IMR-90 (cell line): Measurements from ENCODE around the gene TM4SF4. TPM values are rescaled to one million over a fixed set of nuclear protein-coding genes. Genes with fewer than 3 reads are reported as not detected.

ENCODE experiments used
- ATAC-seq: fragments of 200-7000 bp; cut with Tn5 transposase; 2 replicates; pipeline ENCODE4 v1.9.1; 2020; ENCODE audit warnings: low read depth, mild to moderate bottlenecking, moderate library complexity
- BruUV-seq: library from RNA; stranded (reverse); fragments of 400-500 nt; replicated peaks from 2 replicates; lab custom pipeline; 2021; lab: Mats Ljungman, UMichigan
- CTCF ChIA-PET: fragments of 300-600 bp; formaldehyde crosslinking; extraction: SDS; loops from one replicate; lab custom pipeline; 2021; ENCODE audit warnings: antibody characterized with exemption; lab: Yijun Ruan, JAX
- POLR2A ChIA-PET: fragments of 300-600 bp; sonication (Branson Sonifier 250); formaldehyde crosslinking; loops from one replicate; lab custom pipeline; 2022; ENCODE audit warnings: antibody characterized with exemption; ENCODE audit not compliant: unreplicated experiment; lab: Charles Lee
- DNase-seq: peaks from one replicate; pipeline ENCODE4 v3.0.0; 2013
- H2AFZ ChIP-seq: replicated peaks from 2 replicates; pipeline ENCODE3; 2013; ENCODE audit warnings: low read length, mild to moderate bottlenecking; ENCODE audit not compliant: poor library complexity
- H2AK5ac ChIP-seq: 2 replicates; pipeline ENCODE4 v1.6.1; 2013; ENCODE audit warnings: low read depth, low read length, inconsistent platforms
- H2AK9ac ChIP-seq: replicated peaks from 2 replicates; pipeline ENCODE3; 2013; ENCODE audit warnings: mild to moderate bottlenecking, low read depth, low read length, moderate library complexity; ENCODE audit not compliant: poor library complexity
- H2BK120ac ChIP-seq: 2 replicates; pipeline ENCODE4 v1.6.1; 2013; ENCODE audit warnings: low read depth, low read length, inconsistent platforms
- H2BK15ac ChIP-seq: 3 replicates; pipeline ENCODE4 v1.6.1; 2013; ENCODE audit warnings: low read depth, low read length, inconsistent platforms
- H2BK20ac ChIP-seq: 2 replicates; pipeline ENCODE4 v1.6.1; 2013; ENCODE audit warnings: low read depth, mild to moderate bottlenecking, inconsistent platforms, low read length, moderate library complexity
- H2BK5ac ChIP-seq: 2 replicates; pipeline ENCODE4 v1.6.1; 2013; ENCODE audit warnings: mild to moderate bottlenecking, low read depth, low read length, inconsistent platforms; ENCODE audit not compliant: poor library complexity, severe bottlenecking
- H3K14ac ChIP-seq: replicated peaks from 2 replicates; pipeline ENCODE4 v1.6.1; 2013; ENCODE audit warnings: low read depth, low read length, inconsistent platforms
- H3K18ac ChIP-seq: 2 replicates; pipeline ENCODE4 v1.6.1; 2013; ENCODE audit warnings: low read depth, low read length, control low read depth
- H3K23ac ChIP-seq: 2 replicates; pipeline ENCODE4 v1.6.1; 2013; ENCODE audit warnings: low read depth, low read length, inconsistent platforms
- H3K27ac ChIP-seq: 2 replicates; pipeline ENCODE4 v1.5.1; 2013; ENCODE audit warnings: mild to moderate bottlenecking, control low read depth, low read length; ENCODE audit not compliant: insufficient read depth
- H3K27me3 ChIP-seq: 2 replicates; pipeline ENCODE4 v1.6.1; 2013; ENCODE audit warnings: low read length; ENCODE audit not compliant: control insufficient read depth, insufficient read depth
- H3K36me3 ChIP-seq: 2 replicates; pipeline ENCODE4 v1.6.1; 2013; ENCODE audit warnings: low read length, mixed read lengths; ENCODE audit not compliant: control insufficient read depth, insufficient read depth
- H3K4ac ChIP-seq: 2 replicates; pipeline ENCODE4 v1.6.1; 2013; ENCODE audit warnings: low read depth, low read length, inconsistent platforms
- H3K4me1 ChIP-seq: 2 replicates; pipeline ENCODE4 v1.6.1; 2013; ENCODE audit warnings: low read length, mixed read lengths; ENCODE audit not compliant: control insufficient read depth, insufficient read depth
- H3K4me2 ChIP-seq: 2 replicates; pipeline ENCODE4 v1.6.1; 2013; ENCODE audit warnings: low read depth, mild to moderate bottlenecking, control low read depth, low read length, moderate library complexity
- H3K4me3 ChIP-seq: 2 replicates; pipeline ENCODE4 v1.5.1; 2013; ENCODE audit warnings: low read depth, mild to moderate bottlenecking, control low read depth, low read length, moderate library complexity; ENCODE audit not compliant: insufficient read depth
- H3K56ac ChIP-seq: 2 replicates; pipeline ENCODE4 v1.6.1; 2013; ENCODE audit warnings: low read length, inconsistent platforms; ENCODE audit not compliant: insufficient read depth; ENCODE audit errors: extremely low read depth
- H3K79me1 ChIP-seq, 2 experiments: 2 replicates each; pipeline ENCODE4 v1.6.1; 2013; ENCODE audit warnings: low read length in 2 of 2, inconsistent platforms in 1 of 2, low read depth in 1 of 2
- H3K9ac ChIP-seq: 2 replicates; pipeline ENCODE4 v1.6.1; 2013; ENCODE audit warnings: low read depth, low read length, control low read depth
- H3K9me1 ChIP-seq: 2 replicates; pipeline ENCODE4 v1.6.1; 2013; ENCODE audit warnings: low read length, inconsistent platforms; ENCODE audit not compliant: insufficient read depth
- H3K9me3 ChIP-seq: 2 replicates; pipeline ENCODE4 v1.6.1; 2013; ENCODE audit warnings: low read length; ENCODE audit not compliant: control insufficient read depth, insufficient read depth
- H4K20me1 ChIP-seq: 2 replicates; pipeline ENCODE4 v1.6.1; 2013; ENCODE audit warnings: low read length, inconsistent platforms; ENCODE audit not compliant: insufficient read depth
- H4K5ac ChIP-seq: 2 replicates; pipeline ENCODE4 v1.6.1; 2013; ENCODE audit warnings: mild to moderate bottlenecking, low read depth, low read length, control low read depth
- H4K8ac ChIP-seq, 2 experiments: 2 replicates each; pipeline ENCODE4 v1.6.1; 2013; ENCODE audit warnings: low read depth in 2 of 2, low read length in 2 of 2, control low read depth in 1 of 2, inconsistent platforms in 1 of 2
- H4K91ac ChIP-seq: 2 replicates; pipeline ENCODE4 v1.6.1; 2013; ENCODE audit warnings: low read depth, low read length, inconsistent platforms; ENCODE audit not compliant: insufficient read depth
- BHLHE40 ChIP-seq: fragments of 150-350 bp; IDR thresholded peaks from 2 replicates; pipeline ENCODE4 v1.6.1; 2016; ENCODE audit warnings: mild to moderate bottlenecking, low read depth, low read length
- CHD1 ChIP-seq: IDR thresholded peaks from 2 replicates; pipeline ENCODE4 v1.6.1; 2012; ENCODE audit warnings: low read depth, low read length, improper control_type of control experiment
- FOS ChIP-seq: fragments of 150-350 bp; IDR thresholded peaks from 2 replicates; pipeline ENCODE4 v1.6.1; 2016; ENCODE audit warnings: low read depth, low read length
- MAZ ChIP-seq: IDR thresholded peaks from 2 replicates; pipeline ENCODE4 v1.6.1; 2012; ENCODE audit warnings: low read depth, mild to moderate bottlenecking, low read length, improper control_type of control experiment, moderate library complexity, borderline replicate concordance
- MXI1 ChIP-seq: IDR thresholded peaks from 2 replicates; pipeline ENCODE4 v1.6.1; 2012; ENCODE audit warnings: low read depth, mild to moderate bottlenecking, low read length, moderate library complexity, borderline replicate concordance
- NFE2L2 ChIP-seq: fragments of 150-350 bp; IDR thresholded peaks from 2 replicates; pipeline ENCODE4 v1.6.1; 2016; ENCODE audit warnings: low read depth, mild to moderate bottlenecking, low read length
- POLR2A ChIP-seq: IDR thresholded peaks from 2 replicates; pipeline ENCODE4 v1.6.1; 2012; ENCODE audit warnings: mild to moderate bottlenecking, low read depth, low read length
- RAD21 ChIP-seq: IDR thresholded peaks from 2 replicates; pipeline ENCODE4 v1.6.1; 2012; ENCODE audit warnings: low read length, improper control_type of control experiment
- RFX5 ChIP-seq: IDR thresholded peaks from 2 replicates; pipeline ENCODE4 v1.8.0; 2012; ENCODE audit warnings: low read depth, mild to moderate bottlenecking, low read length, moderate library complexity
- SMC3 ChIP-seq: fragments of 150-350 bp; IDR thresholded peaks from 2 replicates; pipeline ENCODE4 v1.6.1; 2016; ENCODE audit warnings: low read depth, mild to moderate bottlenecking, antibody characterized with exemption, low read length, moderate library complexity
- WGBS, 2 experiments: methylation state at CpG; one replicate each; pipeline versions ENCODE4 v1.1.5 to v1.1.7; 2013; ENCODE audit warnings: missing lambda C conversion rate in 2 of 2; ENCODE audit not compliant: insufficient read length in 1 of 2; ENCODE audit errors: extremely low coverage in 2 of 2; 5-methylcytosine and 5-hydroxymethylcytosine counted together
- dilution Hi-C: fragments of 300-500 bp; cut with HindIII; formaldehyde crosslinking; loops from one replicate; pipeline ENCODE4 v1.14.3; 2018; ENCODE audit warnings: low sequenced_read_pairs; ENCODE audit not compliant: unreplicated experiment
- in situ Hi-C: fragments of 300-500 bp; cut with MboI; formaldehyde crosslinking; loops from 3 replicates; pipeline ENCODE4 v1.14.3; 2019; ENCODE audit warnings: low sequenced_read_pairs, inconsistent platforms, mixed read lengths
- intact Hi-C: fragments of 100-400 bp; cut with micrococcal nuclease; formaldehyde crosslinking; loops from 2 replicates; pipeline ENCODE4 v1.10.0; 2022
- polyA plus RNA-seq, 3 experiments: library from polyadenylated mRNA; depleted of rRNA; stranded (reverse); fragments of >200 nt; gene quantifications; 2 replicates each; pipeline ENCODE4 v1.2.3, GENCODE V29; 2012; ENCODE audit warnings: low replicate concordance in 1 of 3
- total RNA-seq: library from RNA; depleted of rRNA; stranded (reverse); fragments of >200 nt; gene quantifications from 2 replicates; pipeline ENCODE4 v1.2.3, GENCODE V29; 2012

TM4SF4 gene
- total and polyA plus RNA-seq, 2 of the 4 experiments (the other 2 are of a cell fraction), result 0.60 to 1.6 TPM

- peaks cover 33% of the 10 kb centered on the region for H3K36me3 ChIP-seq
These were observed 45.4 kb downstream of the TM4SF4 start for GRCh38 chr3:149519912-149520311.

More at GRCh38 chr3:149519912-149520311, 45.4 kb downstream of the TM4SF4 start:
- H3K56ac ChIP-seq, result no peak overlapping the region
- in situ Hi-C loops (no loop called here), dilution Hi-C loops (loop anchor here (25.0 kb wide), 1 partner anchor 217 kb away; no protein-coding TSS in a partner anchor), intact Hi-C loops (no loop called here)
- ATAC-seq (0 out of 2 replicates have a peak, but pooled peaks have one; percentile 35), DNase-seq (no peak)
- no peaks in the 10 kb centered on the region for H4K20me1 ChIP-seq
- H3K23ac ChIP-seq, result no peak overlapping the region
- H2AK5ac ChIP-seq, result no peak overlapping the region
- no peak overlapping the region for H3K9ac ChIP-seq
- POLR2A ChIA-PET, result no interaction called here
- no peak overlapping the region for H4K8ac ChIP-seq
- no peak overlapping the region for H2AK9ac ChIP-seq
- no peak overlapping the region for H2BK5ac ChIP-seq
- no TSS peak for BruUV-seq
- H2AFZ ChIP-seq, result no peak overlapping the region
- H4K5ac ChIP-seq, result no peak overlapping the region
- no peak overlapping the region for H2BK120ac ChIP-seq
- no peak overlapping the region for H2BK15ac ChIP-seq
- no peak overlapping the region for H4K91ac ChIP-seq
- no peak overlapping the region for H3K4me2 ChIP-seq
- H3K18ac ChIP-seq, result no peak overlapping the region
- no peak overlapping the region for H3K14ac ChIP-seq
- no peak overlapping the region for H3K27ac ChIP-seq
- no peak overlapping the region for H2BK20ac ChIP-seq
- H3K4me1 ChIP-seq, result no peaks in the 10 kb centered on the region
- no peak for TF ChIP-seq RFX5
- TF ChIP-seq MAZ, result no peak
- TF ChIP-seq BHLHE40, result no peak
- TF ChIP-seq POLR2A, result no peak
- TF ChIP-seq SMC3, result no peak
- no peak for TF ChIP-seq MXI1
- no peak for TF ChIP-seq CHD1
- TF ChIP-seq NFE2L2, result no peak
- TF ChIP-seq RAD21, result no peak
- no peak for TF ChIP-seq FOS
- H3K79me1 ChIP-seq, result peaks cover 11 to 30% of the 10 kb centered on the region in 2 experiments; a peak in 3 of 4 replicates
- H3K27me3 ChIP-seq, result no peaks in the 10 kb centered on the region
- H3K9me1 ChIP-seq, result peaks cover 8% of the 10 kb centered on the region; the same call in 1 of the 2 replicates
- no peaks in the 10 kb centered on the region for H3K9me3 ChIP-seq
- no peak overlapping the region for H3K4ac ChIP-seq
- H3K4me3 ChIP-seq, result no peak overlapping the region
- no CpG with 5 or more reads among the region's 3 CpGs for WGBS, 2 experiments
- CTCF ChIA-PET, result interaction anchor here (0.6 to 0.7 kb wide), 2 partner anchors 173 to 251 kb away, joined by 3 read pairs; no protein-coding TSS in a partner anchor
